ENCODE data around the gene PSME3. TPM values are rescaled to one million over a fixed set of nuclear protein-coding genes. Genes with fewer than 3 reads are reported as not detected.
"Not testable (repeated sequence)": the region's sequence is repeated elsewhere in the genome, so short reads cannot be mapped to it uniquely, and the experiment has no call there.

PSME3 gene
- total and polyA plus RNA-seq, 4 experiments from 2014 or later = 65.1 to 171 (median 97.5) TPM

DNA sequence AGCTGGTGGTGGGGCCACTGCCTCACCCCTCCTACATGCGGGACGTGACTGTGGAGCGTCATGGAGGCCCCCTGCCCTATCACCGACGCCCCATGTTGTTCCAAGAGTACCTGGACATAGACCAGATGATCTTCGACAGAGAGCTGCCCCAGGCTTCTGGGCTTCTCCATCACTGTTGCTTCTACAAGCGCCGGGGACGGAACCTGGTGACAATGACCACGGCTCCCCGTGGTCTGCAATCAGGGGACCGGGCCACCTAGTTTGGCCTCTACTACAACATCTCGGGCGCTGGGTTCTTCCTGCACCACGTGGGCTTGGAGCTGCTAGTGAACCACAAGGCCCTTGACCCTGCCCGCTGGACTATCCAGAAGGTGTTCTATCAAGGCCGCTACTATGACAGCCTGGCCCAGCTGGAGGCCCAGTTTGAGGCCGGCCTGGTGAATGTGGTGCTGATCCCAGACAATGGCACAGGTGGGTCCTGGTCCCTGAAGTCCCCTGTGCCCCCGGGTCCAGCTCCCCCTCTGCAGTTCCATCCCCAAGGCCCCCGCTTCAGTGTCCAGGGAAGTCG lies 34.6 kb downstream of the PSME3 start:
- H3K4me3 Mint-ChIP-seq; H3K9me3 ChIP-seq (ENCODE audit: control insufficient read depth in 1 of 2, low read length in 2 of 2); POLR2A ChIA-PET (ENCODE audit: partially characterized antibody); H3K36me3 ChIP-seq (ENCODE audit: insufficient read depth, low read length); DNase-seq; H3K27ac Mint-ChIP-seq; intact Hi-C loops (cut with micrococcal nuclease); CTCF ChIA-PET (ENCODE audit: partially characterized antibody); H3K9me3 Mint-ChIP-seq; H3K4me3 ChIP-seq (ENCODE audit: low read length in 2 of 2); H3K27me3 ChIP-seq (ENCODE audit: insufficient read depth, low read length); H3K27ac ChIP-seq (ENCODE audit: low read depth, low read length); H3K36me3 Mint-ChIP-seq; H3K4me1 ChIP-seq (ENCODE audit: insufficient read depth, low read length); H3K4me1 Mint-ChIP-seq: not testable (repeated sequence)
- H3K27me3 Mint-ChIP-seq = peaks cover 20 to 25% of the 10 kb centered on the region in 2 donors

DNA sequence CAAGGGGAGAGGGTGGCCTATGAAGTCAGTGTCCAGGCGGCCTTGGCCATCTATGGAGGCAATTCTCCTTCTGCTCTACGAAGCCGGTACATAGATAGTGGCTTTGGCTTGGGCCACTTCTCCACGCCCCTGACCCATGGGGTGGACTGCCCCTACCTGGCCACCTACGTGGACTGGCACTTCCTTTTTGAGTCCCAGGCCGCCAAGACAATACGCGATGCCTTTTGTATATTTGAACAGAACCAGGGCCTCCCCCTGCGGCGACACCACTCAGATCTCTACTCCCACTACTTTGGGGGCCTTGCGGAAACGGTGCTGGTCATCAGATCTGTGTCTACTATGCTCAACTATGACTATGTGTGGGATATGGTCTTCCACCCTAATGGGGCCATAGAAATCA lies 35.1 kb downstream of the PSME3 start:
- H3K9me3 Mint-ChIP-seq = peaks cover 0 to 10% (median 2%) of the 10 kb centered on the region in 8 donors
- no peaks in the 10 kb centered on the region for H3K4me1 ChIP-seq (ENCODE audit: insufficient read depth, low read length)
- ChIA-PET POLR2A (ENCODE audit: partially characterized antibody) (no interaction called here), CTCF (ENCODE audit: partially characterized antibody) (no interaction called here)
- H3K27ac ChIP-seq (ENCODE audit: low read depth, low read length) = no peak overlapping the region
- H3K27me3 Mint-ChIP-seq = peaks cover 20 to 28% of the 10 kb centered on the region in 2 donors
- peaks cover 0 to 3% of the 10 kb centered on the region in 2 donors for H3K36me3 Mint-ChIP-seq
- DNase-seq = no peak
- no peak overlapping the region for H3K27ac Mint-ChIP-seq
- H3K4me3 ChIP-seq (ENCODE audit: low read length in 2 of 2) = no peak overlapping the region
- H3K9me3 ChIP-seq (ENCODE audit: control insufficient read depth in 1 of 2, low read length in 2 of 2) = peaks cover 0 to 4% of the 10 kb centered on the region in 2 donors
- H3K27me3 ChIP-seq (ENCODE audit: insufficient read depth, low read length) = no peaks in the 10 kb centered on the region
- intact Hi-C loops (cut with micrococcal nuclease) = no loop called here
- no peaks in the 10 kb centered on the region for H3K4me1 Mint-ChIP-seq
- no peaks in the 10 kb centered on the region for H3K36me3 ChIP-seq (ENCODE audit: insufficient read depth, low read length)
- no peak overlapping the region for H3K4me3 Mint-ChIP-seq

DNA sequence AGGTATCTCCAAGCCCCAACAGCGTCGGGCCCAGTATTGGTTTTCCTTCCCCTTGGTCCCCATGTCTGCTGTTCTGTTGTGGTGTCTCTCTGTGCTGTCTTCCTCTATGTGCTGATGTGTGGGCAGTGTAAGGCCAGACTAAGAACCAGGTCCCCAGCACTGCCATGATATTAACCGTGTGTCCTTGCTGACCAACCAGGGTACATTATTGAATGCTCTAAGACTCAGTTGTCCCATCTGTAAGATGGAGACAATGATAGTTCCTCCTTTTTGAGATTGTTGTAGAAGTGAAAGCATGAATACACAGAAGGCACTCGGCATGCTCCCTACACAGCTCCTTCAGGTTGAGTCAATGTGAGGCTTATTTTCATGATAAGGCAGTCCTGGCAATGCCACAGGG lies 38.5 kb downstream of the PSME3 start:
- peaks cover 0 to 4% of the 10 kb centered on the region in 2 donors for H3K9me3 ChIP-seq (ENCODE audit: control insufficient read depth in 1 of 2, low read length in 2 of 2)
- DNase-seq = no peak
- no peaks in the 10 kb centered on the region for H3K27me3 ChIP-seq (ENCODE audit: insufficient read depth, low read length)
- Mint-ChIP-seq H3K27ac (no peak overlapping the region), H3K27me3 (peaks cover 11 to 23% of the 10 kb centered on the region in 2 donors), H3K9me3 (peaks cover 0 to 10% (median 2%) of the 10 kb centered on the region in 8 donors), H3K4me3 (no peak overlapping the region), H3K36me3 (no peaks in the 10 kb centered on the region), H3K4me1 (no peaks in the 10 kb centered on the region)
- no peaks in the 10 kb centered on the region for H3K36me3 ChIP-seq (ENCODE audit: insufficient read depth, low read length)
- ChIA-PET POLR2A (ENCODE audit: partially characterized antibody) (no interaction called here), CTCF (ENCODE audit: partially characterized antibody) (no interaction called here)
- no peaks in the 10 kb centered on the region for H3K4me1 ChIP-seq (ENCODE audit: insufficient read depth, low read length)
- H3K4me3 ChIP-seq (ENCODE audit: low read length in 2 of 2) = no peak overlapping the region
- H3K27ac ChIP-seq (ENCODE audit: low read depth, low read length) = no peak overlapping the region
- intact Hi-C loops (cut with micrococcal nuclease) = no loop called here

DNA sequence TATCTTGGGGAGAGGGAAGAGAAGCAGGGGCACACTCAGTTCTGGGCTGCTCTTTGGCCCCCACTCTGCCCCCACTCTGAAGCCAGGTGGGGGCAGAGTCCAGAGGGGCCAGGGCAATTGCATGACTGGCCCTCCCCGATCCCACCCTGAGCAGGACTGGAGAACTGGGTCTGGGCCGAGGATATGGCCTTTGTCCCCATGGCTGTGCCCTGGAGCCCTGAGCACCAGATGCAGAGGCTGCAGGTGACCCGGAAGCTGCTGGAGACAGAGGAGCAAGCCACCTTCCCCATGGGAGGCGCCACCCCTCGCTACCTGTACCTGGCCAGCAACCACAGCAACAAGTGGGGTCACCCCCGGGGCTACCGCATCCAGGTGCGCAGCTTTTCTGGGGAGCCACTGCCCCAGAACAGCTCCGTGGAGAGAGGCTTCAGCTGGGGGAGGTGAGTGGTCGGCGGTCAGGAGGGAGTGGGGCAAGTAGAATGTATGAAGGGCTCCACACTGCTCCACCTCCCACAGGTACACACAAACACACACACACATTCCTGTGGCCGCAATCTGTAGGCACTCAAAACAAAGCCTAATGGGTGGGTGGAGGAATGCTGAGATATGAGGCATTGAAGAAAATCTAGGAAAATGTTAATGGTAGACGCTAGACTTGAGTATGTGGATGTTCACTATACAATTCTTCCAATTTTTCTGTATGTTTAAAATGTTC lies 39.2 kb downstream of the PSME3 start:
- H3K27me3 ChIP-seq (ENCODE audit: insufficient read depth, low read length) = no peaks in the 10 kb centered on the region
- ChIA-PET CTCF (ENCODE audit: partially characterized antibody) (no interaction called here), POLR2A (ENCODE audit: partially characterized antibody) (no interaction called here)
- Mint-ChIP-seq H3K27me3 (peaks cover 14 to 19% of the 10 kb centered on the region in 2 donors), H3K4me3 (no peak overlapping the region), H3K27ac (no peak overlapping the region), H3K9me3 (peaks cover 0 to 10% (median 2%) of the 10 kb centered on the region in 8 donors), H3K4me1 (no peaks in the 10 kb centered on the region), H3K36me3 (no peaks in the 10 kb centered on the region)
- no peak for DNase-seq
- no peak overlapping the region for H3K27ac ChIP-seq (ENCODE audit: low read depth, low read length)
- no peaks in the 10 kb centered on the region for H3K36me3 ChIP-seq (ENCODE audit: insufficient read depth, low read length)
- no peak overlapping the region for H3K4me3 ChIP-seq (ENCODE audit: low read length in 2 of 2)
- intact Hi-C loops (cut with micrococcal nuclease) = no loop called here
- peaks cover 0 to 4% of the 10 kb centered on the region in 2 donors for H3K9me3 ChIP-seq (ENCODE audit: control insufficient read depth in 1 of 2, low read length in 2 of 2)
- H3K4me1 ChIP-seq (ENCODE audit: insufficient read depth, low read length) = no peaks in the 10 kb centered on the region

DNA sequence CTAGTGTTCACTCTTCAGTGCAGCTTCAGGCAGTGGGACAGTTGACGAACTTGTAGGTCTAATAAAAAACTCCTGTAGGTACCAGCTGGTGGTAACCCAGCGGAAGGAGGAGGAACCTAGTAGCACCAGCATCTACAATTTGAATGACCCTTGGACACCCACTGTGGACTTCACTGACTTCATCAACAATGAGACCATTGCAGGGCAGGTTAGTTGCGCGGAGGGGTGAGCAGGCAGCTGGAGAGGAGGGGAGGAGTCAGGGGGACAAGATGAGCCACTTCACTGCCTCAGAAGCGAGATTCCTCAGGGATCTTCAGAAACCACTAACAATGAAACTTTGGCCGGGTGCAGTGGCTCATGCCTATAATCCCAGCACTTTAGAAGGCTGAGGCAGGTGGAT lies 40.1 kb downstream of the PSME3 start:
- H3K27ac Mint-ChIP-seq = no peak overlapping the region
- no peaks in the 10 kb centered on the region for H3K36me3 ChIP-seq (ENCODE audit: insufficient read depth, low read length)
- peaks cover 0 to 10% (median 2%) of the 10 kb centered on the region in 8 donors for H3K9me3 Mint-ChIP-seq
- peaks cover 0 to 4% of the 10 kb centered on the region in 2 donors for H3K9me3 ChIP-seq (ENCODE audit: control insufficient read depth in 1 of 2, low read length in 2 of 2)
- no peak overlapping the region for H3K4me3 ChIP-seq (ENCODE audit: low read length in 2 of 2)
- ChIA-PET POLR2A (ENCODE audit: partially characterized antibody) (no interaction called here), CTCF (ENCODE audit: partially characterized antibody) (no interaction called here)
- no peaks in the 10 kb centered on the region for H3K27me3 ChIP-seq (ENCODE audit: insufficient read depth, low read length)
- no peaks in the 10 kb centered on the region for H3K4me1 Mint-ChIP-seq
- no peak overlapping the region for H3K4me3 Mint-ChIP-seq
- intact Hi-C loops (cut with micrococcal nuclease) = no loop called here
- no peaks in the 10 kb centered on the region for H3K4me1 ChIP-seq (ENCODE audit: insufficient read depth, low read length)
- no peaks in the 10 kb centered on the region for H3K36me3 Mint-ChIP-seq
- peaks cover 15 to 17% of the 10 kb centered on the region in 2 donors for H3K27me3 Mint-ChIP-seq
- no peak overlapping the region for H3K27ac ChIP-seq (ENCODE audit: low read depth, low read length)
- no peak for DNase-seq

DNA sequence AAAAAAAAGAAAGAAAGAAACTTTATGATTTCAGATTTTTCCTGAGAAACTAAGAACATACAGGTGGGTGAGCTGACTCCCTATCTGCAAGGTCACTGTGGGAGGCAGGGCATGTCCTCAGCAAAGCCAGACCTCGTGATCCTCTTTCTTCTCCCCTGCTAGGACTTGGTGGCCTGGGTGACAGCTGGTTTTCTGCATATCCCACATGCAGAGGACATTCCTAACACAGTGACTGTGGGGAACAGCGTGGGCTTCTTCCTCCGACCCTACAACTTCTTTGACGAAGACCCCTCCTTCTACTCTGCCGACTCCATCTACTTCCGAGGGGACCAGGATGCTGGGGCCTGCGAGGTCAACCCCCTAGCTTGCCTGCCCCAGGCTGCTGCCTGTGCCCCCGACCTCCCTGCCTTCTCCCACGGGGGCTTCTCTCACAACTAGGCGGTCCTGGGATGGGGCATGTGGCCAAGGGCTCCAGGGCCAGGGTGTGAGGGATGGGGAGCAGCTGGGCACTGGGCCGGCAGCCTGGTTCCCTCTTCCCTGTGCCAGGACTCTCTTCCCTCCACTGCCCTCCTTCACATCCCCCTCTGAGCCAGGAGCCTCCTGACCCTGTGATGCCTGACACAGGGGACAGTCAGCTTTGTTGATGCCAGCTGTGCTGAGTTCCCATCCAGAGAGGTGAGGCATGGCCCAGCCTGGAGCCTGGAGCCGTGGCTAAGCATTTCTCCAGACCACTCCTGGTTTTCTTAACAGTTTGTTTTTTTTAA lies 40.9 kb downstream of the PSME3 start:
- POLR2A ChIA-PET (ENCODE audit: partially characterized antibody); DNase-seq; H3K4me3 Mint-ChIP-seq; H3K36me3 Mint-ChIP-seq; H3K4me3 ChIP-seq (ENCODE audit: low read length in 2 of 2); H3K27ac Mint-ChIP-seq; CTCF ChIA-PET (ENCODE audit: partially characterized antibody); H3K27me3 ChIP-seq (ENCODE audit: insufficient read depth, low read length); H3K27ac ChIP-seq (ENCODE audit: low read depth, low read length); H3K4me1 ChIP-seq (ENCODE audit: insufficient read depth, low read length); H3K36me3 ChIP-seq (ENCODE audit: insufficient read depth, low read length); intact Hi-C loops (cut with micrococcal nuclease); H3K9me3 ChIP-seq (ENCODE audit: control insufficient read depth in 1 of 2, low read length in 2 of 2); H3K4me1 Mint-ChIP-seq; H3K9me3 Mint-ChIP-seq: not testable (repeated sequence)
- peaks cover 13% of the 10 kb centered on the region in 2 donors for H3K27me3 Mint-ChIP-seq

DNA sequence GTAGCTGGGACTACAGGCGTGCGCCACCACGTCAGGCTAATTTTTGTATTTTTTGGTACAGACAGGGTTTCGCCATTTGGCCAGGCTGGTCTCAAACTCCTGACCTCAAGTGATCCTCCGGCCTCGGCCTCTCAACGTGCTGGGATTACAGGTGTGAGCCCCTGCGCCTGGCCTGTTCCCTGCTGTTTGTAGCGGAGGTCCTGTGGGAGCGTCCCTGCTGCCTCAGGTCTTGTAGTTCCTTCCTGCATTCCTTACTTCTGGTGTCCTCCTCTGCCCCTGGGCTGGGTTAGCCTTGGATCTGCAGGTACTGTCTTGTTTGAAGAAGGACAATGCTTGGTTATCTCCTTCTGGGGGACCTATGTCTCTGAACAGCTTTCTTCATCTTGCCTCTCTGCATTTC lies 43.8 kb downstream of the PSME3 start:
- DNase-seq = no peak
- no peak overlapping the region for H3K4me3 ChIP-seq (ENCODE audit: low read length in 2 of 2)
- H3K36me3 Mint-ChIP-seq = no peaks in the 10 kb centered on the region
- H3K27me3 ChIP-seq (ENCODE audit: insufficient read depth, low read length) = no peaks in the 10 kb centered on the region
- ChIA-PET POLR2A (ENCODE audit: partially characterized antibody) (no interaction called here), CTCF (ENCODE audit: partially characterized antibody) (no interaction called here)
- H3K27ac Mint-ChIP-seq = peak overlapping the region in 1 of 7 donors; percentile 8
- H3K36me3 ChIP-seq (ENCODE audit: insufficient read depth, low read length) = no peaks in the 10 kb centered on the region
- H3K4me3 Mint-ChIP-seq = peak overlapping the region in 1 of 8 donors; percentile 3
- no peaks in the 10 kb centered on the region for H3K4me1 Mint-ChIP-seq
- no peaks in the 10 kb centered on the region for H3K9me3 ChIP-seq (ENCODE audit: control insufficient read depth in 1 of 2, low read length in 2 of 2)
- H3K9me3 Mint-ChIP-seq = no peaks in the 10 kb centered on the region
- H3K27me3 Mint-ChIP-seq = peaks cover 11% of the 10 kb centered on the region in 2 donors
- H3K27ac ChIP-seq (ENCODE audit: low read depth, low read length) = no peak overlapping the region
- no peaks in the 10 kb centered on the region for H3K4me1 ChIP-seq (ENCODE audit: insufficient read depth, low read length)
- intact Hi-C loops (cut with micrococcal nuclease) = no loop called here

All from CD4-positive, alpha-beta memory T cell (primary cell).